ENCODE data around the gene ZMYM4. TPM values are rescaled to one million over a fixed set of nuclear protein-coding genes. Genes with fewer than 3 reads are reported as not detected.
"Not testable (repeated sequence)": the region's sequence is repeated elsewhere in the genome, so short reads cannot be mapped to it uniquely, and the experiment has no call there.

ZMYM4 gene
- total and polyA plus RNA-seq, 7 donors = 4.2 to 46.0 (median 36.7) TPM

- Histone ChIP-seq H3K4me3 (no peak overlapping the region), H3K36me3 (no peaks in the 10 kb centered on the region), H3K4me1 (peaks cover 0 to 13% (median 8%) of the 10 kb centered on the region in 4 donors), H3K9me3 (no peaks in the 10 kb centered on the region), H3K27ac (peak overlapping the region; percentile 28 to 72 (median 61)), H3K27me3 (no peaks in the 10 kb centered on the region)
- intact Hi-C loops (cut with DNase I) = no loop called here
- WGBS, 2 donors = 57 to 70% methylated on average over 4 of the region's 4 CpGs
- TF ChIP-seq EP300 (IDR thresholded peaks at IDR 0.05) = no peak
- TF ChIP-seq POLR2AphosphoS5 (IDR thresholded peaks at IDR 0.05) = peak in 1 of 4 donors; percentile 10
- peak; percentile 82 for DNase-seq
Observed at GRCh38 chr1:35369922-35370671, 101.6 kb downstream of the ZMYM4 start.

GRCh38 chr1:35371506-35371905 is 103.0 kb downstream of the ZMYM4 start:
- intact Hi-C loops (cut with DNase I) = no loop called here
- TF ChIP-seq EP300 (IDR thresholded peaks at IDR 0.05) = no peak
- peak overlapping the region in 2 of 4 donors; percentile 67 to 72 for H3K27ac ChIP-seq
- no peaks in the 10 kb centered on the region for H3K27me3 ChIP-seq
- no peak for DNase-seq
- WGBS, 2 donors = 55 to 66% methylated on average over 4 of the region's 4 CpGs
- H3K4me3 ChIP-seq = no peak overlapping the region
- peaks cover 0 to 13% (median 8%) of the 10 kb centered on the region in 4 donors for H3K4me1 ChIP-seq
- peaks cover 0 to 7% (median 0%) of the 10 kb centered on the region in 4 donors for H3K36me3 ChIP-seq
- no peaks in the 10 kb centered on the region for H3K9me3 ChIP-seq

- no peaks in the 10 kb centered on the region for H3K4me1 ChIP-seq
- no peaks in the 10 kb centered on the region for H3K27me3 ChIP-seq
- intact Hi-C loops (cut with DNase I) = loop anchor here (5.0 kb wide), 1 partner anchor 175 kb away; no protein-coding TSS in a partner anchor
- DNase-seq = no peak
- H3K27ac ChIP-seq = no peak overlapping the region
- H3K4me3 ChIP-seq = no peak overlapping the region
- H3K36me3 ChIP-seq = peaks cover 0 to 11% (median 0%) of the 10 kb centered on the region in 4 donors
- no peak for TF ChIP-seq POLR2AphosphoS5 (IDR thresholded peaks at IDR 0.05)
- TF ChIP-seq POLR2A (IDR thresholded peaks at IDR 0.05) = no peak
- no peak for TF ChIP-seq CTCF (IDR thresholded peaks at IDR 0.05)
- no peak for TF ChIP-seq EP300 (IDR thresholded peaks at IDR 0.05)
- no peaks in the 10 kb centered on the region for H3K9me3 ChIP-seq
Observed at GRCh38 chr1:35377555-35377954, 109.0 kb downstream of the ZMYM4 start.

GRCh38 chr1:35379317-35380000 is 111.0 kb downstream of the ZMYM4 start:
- H3K27ac ChIP-seq = no peak overlapping the region
- H3K27me3 ChIP-seq = no peaks in the 10 kb centered on the region
- no peaks in the 10 kb centered on the region for H3K4me1 ChIP-seq
- WGBS, 2 donors = 92 to 93% methylated on average over 16 of the region's 16 CpGs
- no peaks in the 10 kb centered on the region for H3K9me3 ChIP-seq
- no peak overlapping the region for H3K4me3 ChIP-seq
- peaks cover 0 to 13% (median 0%) of the 10 kb centered on the region in 4 donors for H3K36me3 ChIP-seq
- intact Hi-C loops (cut with DNase I) = loop anchor here (5.0 kb wide), 1 partner anchor 177 kb away; no protein-coding TSS in a partner anchor
- no peak for DNase-seq
- TF ChIP-seq EP300 (IDR thresholded peaks at IDR 0.05) = no peak
- no peak for TF ChIP-seq CTCF (IDR thresholded peaks at IDR 0.05)
- TF ChIP-seq POLR2AphosphoS5 (IDR thresholded peaks at IDR 0.05) = no peak
- TF ChIP-seq POLR2A (IDR thresholded peaks at IDR 0.05) = no peak

- H3K4me3 ChIP-seq; H3K9me3 ChIP-seq; H3K27ac ChIP-seq; DNase-seq; H3K27me3 ChIP-seq; H3K4me1 ChIP-seq; intact Hi-C loops (cut with DNase I): not testable (repeated sequence)
- peaks cover 0 to 16% (median 0%) of the 10 kb centered on the region in 4 donors for H3K36me3 ChIP-seq
- 97 to 99% methylated on average over 6 of the region's 6 CpGs for WGBS, 2 donors
Observed at GRCh38 chr1:35380111-35380510, 111.6 kb downstream of the ZMYM4 start.

GRCh38 chr1:35382107-35382506 is 113.6 kb downstream of the ZMYM4 start:
- TF ChIP-seq EP300 (IDR thresholded peaks at IDR 0.05) = no peak
- no peak for TF ChIP-seq POLR2A (IDR thresholded peaks at IDR 0.05)
- no peak for TF ChIP-seq CTCF (IDR thresholded peaks at IDR 0.05)
- TF ChIP-seq POLR2AphosphoS5 (IDR thresholded peaks at IDR 0.05) = no peak
- H3K4me1 ChIP-seq = no peaks in the 10 kb centered on the region
- intact Hi-C loops (cut with DNase I) = no loop called here
- H3K27ac ChIP-seq = no peak overlapping the region
- no peak overlapping the region for H3K4me3 ChIP-seq
- H3K36me3 ChIP-seq = peaks cover 5 to 30% (median 10%) of the 10 kb centered on the region in 4 donors
- no peaks in the 10 kb centered on the region for H3K27me3 ChIP-seq
- no peaks in the 10 kb centered on the region for H3K9me3 ChIP-seq
- 85 to 92% methylated on average over 4 of the region's 4 CpGs for WGBS, 2 donors
- no peak for DNase-seq
